Stimulated activated CD8-positive, alpha-beta memory T cell treated with anti-CD3 and anti-CD28 coated beads, Interleukin-7, amount 100 ng/mL, for 4 hours (primary cell): Measurements from ENCODE around the gene DOK5.

Source experiments
- DNase-seq, 2 donors: peaks; one replicate each; pipeline ENCODE4 v3.0.0-alpha.2; 2020; ENCODE audit warnings: low read depth in 2 of 2

The DOK5 gene

DNA sequence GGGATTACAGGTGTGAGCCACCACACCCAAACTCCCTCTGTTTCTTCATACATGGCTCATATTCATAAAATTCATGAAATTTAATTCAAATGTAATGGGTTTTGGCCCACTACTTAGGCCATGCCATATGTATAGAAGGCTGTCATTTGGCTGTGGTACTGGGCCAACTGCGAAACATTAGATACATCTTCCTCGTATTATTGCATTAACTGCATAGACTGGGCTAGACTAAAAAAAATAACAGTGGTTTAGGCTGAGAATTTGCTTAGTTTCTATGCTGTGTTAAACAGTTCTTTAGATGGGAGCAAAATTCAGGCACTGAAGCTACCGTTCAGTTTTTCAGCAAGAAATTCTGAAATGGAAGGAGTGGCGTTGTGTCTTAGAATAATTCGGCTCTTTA is 133.6 kb downstream of the DOK5 start:
- no peak for DNase-seq

DNA sequence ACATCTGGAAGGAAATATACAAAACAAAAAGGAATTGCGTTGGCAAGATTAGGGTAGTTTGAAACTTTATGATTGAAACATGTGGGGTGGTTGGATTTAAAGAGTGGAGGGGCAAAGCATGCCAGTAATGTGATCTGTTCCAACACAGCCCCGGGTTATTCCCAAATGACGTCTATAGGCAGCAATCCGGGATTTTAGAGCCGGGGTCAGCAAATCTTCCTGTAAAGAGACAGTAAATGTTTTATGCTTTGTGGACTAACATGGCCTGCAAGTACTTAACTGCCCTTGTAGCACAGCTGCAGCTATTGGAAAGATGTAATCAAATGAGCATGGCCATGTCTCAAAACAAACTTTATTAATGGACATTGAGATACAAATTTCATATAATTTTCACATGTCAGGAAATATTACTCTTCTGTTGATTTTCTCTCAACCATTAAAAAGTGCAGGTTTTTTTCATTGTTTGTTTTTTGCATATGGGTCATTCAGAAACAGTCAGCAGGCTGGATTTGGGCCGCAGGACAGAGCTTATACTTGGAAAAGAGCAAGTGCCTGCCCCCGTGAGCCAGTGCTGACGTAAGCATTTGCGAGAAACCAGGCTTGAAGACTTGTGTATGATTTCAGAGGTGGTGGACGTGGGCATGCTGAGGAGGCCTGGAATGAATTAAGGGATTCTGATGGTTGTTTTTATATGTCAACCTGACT is 136.5 kb downstream of the DOK5 start:
- no peak for DNase-seq

DNA sequence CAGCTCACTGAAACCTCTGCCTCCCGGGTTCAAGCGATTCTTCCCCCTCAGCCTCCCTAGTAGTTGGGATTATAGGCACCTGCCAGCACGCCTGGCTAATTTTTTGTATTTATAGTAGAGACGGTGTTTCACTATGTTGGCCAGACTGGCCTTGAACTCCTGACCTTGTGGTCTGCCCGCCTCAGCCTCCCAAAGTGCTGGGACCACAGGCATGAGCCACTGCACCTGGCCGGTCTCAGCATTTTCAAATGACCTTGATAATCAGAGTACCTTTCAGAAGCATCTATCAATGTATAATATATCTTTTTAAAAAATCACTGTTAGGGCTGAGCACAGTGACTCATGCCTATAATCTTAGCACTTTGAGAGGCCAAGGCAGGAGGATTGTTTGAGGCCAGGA is 143.0 kb downstream of the DOK5 start:
- no peak for DNase-seq

DNA sequence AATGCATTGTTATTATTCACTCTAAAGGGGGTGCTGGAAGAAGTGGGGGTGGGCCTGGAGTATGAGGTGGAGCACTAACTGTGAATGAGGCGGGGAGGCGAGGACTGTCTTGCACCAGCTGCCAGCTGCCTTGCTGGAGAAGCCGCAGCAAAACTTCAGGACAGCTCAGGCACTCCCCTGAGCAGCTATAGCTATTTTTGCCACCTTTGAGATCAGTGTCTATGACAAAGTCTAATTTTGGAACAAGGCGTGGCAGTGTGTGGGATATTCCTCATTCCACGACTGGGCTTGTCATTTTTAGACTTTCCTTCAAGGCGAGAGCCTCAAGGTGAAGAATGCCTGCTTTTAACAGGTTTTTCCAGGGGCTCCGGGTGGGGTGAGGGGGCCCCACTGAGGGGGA is 143.8 kb downstream of the DOK5 start:
- DNase-seq = no peak

DNA sequence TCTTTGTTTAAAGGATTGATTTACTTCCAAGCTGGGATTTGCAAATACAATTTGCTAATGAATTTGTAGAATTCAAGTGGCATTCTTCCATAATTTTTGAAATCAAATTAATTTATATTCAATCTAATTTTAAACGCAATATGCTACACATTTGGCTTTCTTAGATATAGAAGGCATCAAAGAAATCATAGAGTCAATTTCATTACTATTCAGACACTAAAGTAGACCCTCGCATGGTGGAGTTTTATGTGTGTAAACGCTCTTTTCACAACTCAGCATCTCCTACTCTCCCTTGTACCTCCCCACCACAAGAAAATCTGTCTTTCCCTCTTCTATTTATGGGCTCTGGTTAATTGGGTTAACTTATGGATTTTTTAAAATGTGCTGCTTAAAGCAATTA is 144.3 kb downstream of the DOK5 start:
- DNase-seq = no peak

DNA sequence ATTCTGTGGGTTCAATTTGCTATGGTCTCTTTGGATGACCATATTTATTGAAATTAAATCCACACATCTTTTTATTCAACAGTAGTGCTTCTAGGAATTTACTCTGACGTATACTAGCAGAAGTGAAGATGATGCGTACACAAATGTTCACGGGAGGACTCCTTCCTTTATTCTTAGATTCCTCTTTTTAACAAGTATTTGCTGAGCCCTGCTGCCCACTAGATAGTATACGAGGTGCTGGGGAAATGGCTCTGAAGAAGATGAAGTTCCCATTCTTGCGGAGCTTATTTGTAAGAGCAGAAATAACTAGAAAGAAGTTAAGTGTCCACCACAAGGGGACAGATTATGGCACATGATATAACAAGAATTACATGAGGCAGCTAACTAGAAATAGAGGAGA is 145.2 kb downstream of the DOK5 start:
- DNase-seq = no peak

DNA sequence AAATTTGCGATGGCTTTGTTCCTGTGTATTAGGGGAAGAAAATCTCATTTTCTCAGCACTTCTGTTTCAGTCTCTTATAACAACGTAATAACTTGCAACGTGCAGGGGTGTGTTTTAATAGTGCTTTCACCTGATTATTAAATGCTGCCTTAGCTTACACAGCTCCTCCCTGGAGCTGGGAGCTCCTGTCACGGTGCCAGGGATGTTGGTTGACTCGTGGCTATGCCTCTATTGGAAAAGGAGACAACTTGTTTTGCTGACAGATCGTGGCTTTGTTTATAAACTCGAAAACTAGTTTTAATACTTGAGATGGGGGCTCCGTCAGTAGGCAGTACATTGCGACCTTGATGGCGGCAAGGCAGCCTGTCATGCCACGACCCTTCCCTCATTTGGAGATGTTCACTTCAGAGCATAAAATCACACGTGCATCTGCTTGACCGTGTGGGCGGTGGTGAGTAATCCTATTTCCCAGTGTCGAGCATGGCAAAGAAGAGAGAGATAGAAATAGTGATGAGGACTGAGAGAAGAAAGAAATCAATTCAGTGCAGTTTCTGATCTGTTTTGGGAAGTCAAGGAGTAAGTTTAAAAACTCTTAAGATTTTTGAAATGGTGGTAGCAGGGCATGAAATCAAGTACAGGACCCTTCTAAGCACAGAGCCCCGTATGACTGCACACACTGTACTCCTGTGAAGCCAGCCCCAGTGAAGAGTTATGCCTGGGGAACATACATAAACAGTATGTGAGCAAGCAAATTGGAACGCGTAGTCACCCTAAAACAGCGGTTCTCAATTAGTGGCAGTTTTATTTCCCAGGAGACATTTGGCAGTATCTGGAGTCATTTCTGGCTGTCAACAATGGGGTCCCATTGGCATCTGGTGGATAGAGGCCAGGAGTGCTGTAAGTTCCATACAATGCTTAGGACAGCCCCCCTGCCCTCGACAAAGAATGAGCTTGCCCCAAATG is 147.2 kb downstream of the DOK5 start:
- DNase-seq = no peak

DNA sequence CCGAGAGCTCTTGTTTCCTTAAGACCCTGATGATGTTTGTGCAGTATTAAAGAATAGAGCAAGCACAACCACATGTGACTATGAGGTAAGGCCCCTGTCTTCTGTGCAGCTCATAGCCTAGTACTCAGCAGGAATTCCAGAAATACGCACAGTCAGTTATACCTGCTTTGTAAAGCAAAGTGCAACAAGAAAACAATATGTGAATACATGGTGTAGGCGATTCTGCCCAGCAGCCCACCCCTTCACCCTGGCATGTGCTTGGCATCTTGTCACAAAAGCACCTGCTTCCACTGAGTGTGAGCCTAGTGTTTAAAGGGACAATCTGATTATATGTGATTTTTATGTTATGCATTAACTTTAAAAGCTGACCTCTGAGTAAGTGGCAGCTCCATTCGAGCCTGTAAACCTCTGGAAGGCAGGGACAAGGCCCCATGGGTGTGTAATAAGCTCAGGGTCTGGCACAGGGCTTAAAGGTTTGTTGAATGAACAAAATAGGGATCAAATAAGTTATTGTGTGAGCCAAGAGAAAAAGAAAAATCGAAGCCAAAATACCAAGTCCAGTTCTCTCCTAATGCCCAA is 148.7 kb downstream of the DOK5 start:
- no peak for DNase-seq

DNA sequence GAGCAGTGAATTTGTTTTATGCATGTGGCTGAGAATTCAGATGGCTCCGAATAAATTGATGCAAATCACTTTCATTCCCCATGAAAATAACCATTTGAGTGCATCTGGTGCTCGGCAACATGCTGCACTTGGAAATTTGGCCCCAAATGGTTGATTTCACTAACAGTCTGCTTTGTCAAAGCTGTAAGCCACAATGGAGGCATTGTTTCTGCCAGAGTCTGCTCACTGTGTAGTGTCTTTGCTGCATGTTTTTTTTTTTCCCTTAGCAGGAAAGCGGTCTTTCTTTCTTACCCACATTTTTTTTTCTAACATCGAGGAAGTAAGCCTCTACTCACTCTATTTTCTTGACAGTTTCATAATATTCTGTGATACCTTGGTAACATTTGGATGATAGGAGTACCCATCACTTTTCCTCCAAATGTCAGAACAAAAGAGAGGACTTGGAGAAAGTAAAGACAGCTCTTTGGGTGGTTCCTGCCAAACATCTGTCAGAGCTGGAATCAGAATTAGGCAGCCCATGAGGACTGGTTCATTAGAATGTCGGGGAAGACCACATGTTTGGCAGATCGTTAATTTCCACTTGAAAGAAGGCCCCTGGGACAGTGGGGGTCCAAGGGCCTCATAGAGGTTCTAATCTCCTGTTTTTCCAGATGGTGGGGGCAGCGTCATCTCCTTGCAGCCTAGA is 149.5 kb downstream of the DOK5 start:
- DNase-seq = no peak

DNA sequence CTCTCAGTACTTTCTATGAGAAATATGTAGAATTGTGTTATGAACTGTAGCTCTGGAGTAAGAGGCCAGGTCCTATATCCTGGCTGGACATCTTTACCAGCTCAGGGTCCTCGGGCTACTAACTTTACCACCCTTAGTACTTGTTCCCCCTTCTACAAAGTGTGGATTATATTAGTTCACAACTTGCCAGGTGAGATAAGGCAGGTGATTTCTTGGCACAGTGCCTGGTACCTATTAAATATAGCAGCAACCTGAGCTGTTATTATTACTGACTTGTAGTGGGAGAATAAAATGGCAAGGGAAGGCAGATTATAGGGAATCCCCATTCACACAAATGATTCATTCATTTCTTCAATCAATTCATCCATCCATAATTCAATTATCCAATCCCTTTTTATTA is 150.1 kb downstream of the DOK5 start:
- DNase-seq = no peak

DNA sequence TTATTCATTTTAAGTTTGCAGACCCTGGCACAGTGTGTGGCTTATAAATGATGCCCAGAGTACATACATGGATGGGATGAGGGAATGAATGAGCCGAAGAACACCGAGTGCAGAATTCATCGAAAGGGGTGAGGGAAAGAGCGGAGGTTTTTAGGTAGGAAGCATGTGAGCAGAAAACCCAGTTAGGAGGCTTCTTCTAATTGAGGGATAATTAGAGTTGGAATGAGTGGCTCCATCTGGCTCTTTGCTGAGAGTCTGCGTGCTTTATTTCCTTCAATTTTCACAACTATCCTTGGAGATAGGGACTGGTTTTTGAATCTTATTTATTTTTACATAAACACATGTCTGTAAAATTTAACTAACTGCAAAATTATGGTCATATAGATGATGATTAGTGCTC is 150.7 kb downstream of the DOK5 start:
- DNase-seq = no peak

DNA sequence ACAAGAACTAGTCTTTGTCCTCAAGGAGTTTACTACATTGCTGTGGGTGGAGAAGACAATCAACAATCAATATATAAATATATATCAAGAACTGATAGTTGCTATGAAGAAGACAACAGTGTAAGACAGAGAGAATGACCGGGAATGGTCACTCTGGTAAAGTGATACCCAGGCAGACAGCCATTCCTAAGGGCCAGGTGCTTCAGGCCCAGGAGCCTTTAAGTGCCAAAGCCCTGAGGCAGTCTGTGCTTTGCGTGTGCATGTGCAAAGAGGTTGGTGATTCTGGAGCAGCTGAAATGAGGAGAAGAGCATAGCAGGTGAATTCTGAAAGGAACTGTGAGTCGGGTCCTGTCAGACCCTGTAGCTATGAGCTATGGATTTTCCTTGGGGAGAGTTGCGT is 154.2 kb downstream of the DOK5 start:
- no peak for DNase-seq

DNA sequence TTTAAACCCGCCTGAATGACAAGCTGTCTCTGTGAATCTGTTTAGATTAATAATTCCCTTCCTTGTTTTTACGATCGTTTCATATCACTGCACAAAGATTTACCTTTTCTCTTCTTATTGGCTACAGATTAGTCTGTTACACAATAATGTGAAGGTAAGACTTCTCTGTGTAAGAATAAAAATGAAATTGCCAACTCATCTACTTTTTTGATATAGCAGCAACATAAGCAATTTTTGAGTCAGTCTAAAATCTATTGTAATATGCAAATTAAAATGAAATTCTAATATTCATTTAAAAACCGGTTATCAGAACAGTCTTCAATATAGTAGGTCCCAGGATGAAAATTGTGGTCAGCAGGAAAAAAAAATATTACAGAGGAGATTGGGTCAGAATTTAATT is 155.2 kb downstream of the DOK5 start:
- no peak for DNase-seq

DNA sequence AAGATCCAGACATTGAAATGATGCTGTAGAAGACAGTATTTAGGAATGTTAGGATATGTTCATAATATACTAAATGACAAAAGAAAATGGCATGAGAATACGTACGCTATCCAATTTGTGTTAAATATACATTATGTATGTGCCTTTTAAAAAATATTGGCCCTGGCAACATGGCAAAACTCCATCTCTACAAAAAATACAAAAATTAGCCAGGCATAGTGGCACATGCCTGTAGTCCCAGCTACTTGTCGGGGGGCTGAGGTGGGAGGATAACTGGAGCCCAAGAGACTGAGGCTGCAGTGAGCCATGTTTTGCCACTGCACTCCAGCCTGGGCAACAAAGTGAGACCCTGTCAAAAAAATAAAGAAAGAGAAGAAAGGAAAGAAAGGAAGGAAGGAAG is 155.7 kb downstream of the DOK5 start:
- DNase-seq = no peak

DNA sequence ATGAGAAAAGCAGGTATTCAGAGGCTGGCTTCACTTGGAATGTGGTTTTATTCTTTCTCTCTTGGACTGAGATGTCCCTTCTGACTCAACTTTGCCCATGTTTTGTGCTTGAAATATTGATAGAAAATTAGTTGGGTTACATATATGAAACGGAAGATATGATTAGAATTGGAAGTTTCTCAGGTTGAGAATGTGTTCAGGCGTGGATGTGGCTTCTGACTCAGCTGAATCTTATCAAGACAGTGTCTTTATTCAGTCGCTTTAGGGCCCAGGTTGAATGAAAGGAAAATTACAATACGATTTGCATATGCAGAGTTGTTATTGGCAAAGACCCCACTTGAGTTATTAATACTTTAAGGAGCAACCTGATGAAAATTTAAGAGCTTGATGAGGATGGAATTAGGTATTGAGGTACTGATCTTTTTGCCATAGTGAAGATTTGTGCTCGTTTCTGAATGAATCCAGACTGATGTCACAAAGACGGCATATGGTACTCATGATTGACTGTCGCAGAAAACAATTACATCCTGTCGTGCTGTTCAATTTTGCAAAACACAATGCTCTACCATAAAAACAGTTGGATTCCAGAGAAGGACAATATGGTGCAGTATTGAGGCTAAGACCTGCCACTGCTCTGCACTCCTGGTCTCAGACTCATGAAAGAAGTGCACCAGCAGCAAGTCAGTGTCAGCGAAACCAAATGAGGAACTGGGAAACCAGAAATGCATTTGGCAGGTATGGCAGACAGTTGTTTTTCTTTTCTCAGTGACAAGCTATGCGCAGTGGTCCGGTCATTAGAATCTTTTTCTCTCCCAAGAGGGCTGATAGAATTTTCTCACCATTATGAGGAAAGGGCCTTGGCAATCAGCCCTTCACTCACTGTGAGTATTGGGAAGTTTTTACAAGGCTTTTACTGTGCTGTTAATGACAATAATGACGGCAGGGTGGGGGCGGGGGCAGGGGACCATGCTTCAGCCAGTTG is 158.3 kb downstream of the DOK5 start:
- DNase-seq = no peak

DNA sequence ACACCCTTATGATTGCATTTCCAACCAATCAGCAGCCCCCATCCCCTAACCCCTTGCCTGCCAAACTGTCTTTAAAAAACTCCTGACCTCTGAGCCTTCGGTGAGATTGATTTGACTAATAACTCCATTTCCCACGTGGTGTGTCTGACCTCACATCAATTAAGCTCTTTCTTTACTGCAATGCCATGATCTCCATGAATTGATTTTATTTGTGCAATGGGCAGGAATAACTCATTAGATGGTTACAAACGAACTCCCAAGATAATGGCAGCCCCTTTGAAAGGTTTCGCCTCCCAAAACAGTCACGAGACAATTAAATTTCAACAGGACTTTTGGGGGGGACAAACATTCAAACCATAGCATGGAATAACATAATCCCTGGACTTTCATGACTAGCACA is 161.2 kb downstream of the DOK5 start:
- DNase-seq = no peak

DNA sequence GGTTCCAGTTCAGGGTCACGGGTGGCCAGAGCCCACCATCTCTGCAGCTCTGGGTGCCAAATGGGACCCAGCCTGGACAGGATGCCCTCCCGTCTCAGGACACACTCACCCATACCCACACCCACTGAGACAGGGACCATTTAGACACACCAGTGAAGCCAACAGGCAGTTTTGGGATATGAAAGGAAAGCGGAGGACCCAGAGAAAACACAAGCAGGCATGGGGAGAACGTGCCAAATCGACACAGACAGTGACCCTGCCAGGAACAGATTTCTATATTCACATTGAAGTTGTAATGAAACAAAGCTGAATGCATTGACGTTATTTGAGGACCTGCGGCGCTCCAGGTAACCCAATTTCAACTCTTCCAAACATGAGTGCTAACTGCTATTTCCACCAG is 164.5 kb downstream of the DOK5 start:
- DNase-seq = no peak

DNA sequence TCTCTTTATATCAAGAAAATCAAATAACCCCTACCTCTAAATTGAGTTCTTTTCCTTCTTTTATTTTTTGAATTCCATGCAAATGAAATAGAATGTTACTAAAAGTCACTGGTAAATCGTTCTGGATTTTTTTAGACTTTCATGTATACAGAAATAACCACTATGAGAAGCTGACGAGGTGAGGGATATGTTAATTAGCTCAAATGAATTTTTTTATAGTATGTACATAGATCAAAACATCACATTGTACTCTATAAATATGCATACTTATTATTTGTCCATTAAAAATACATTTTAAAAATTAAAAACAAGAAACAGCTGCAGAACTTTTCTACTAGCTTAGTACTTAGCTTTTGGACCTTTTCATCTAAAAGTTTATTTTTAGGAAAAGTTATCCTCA is 165.4 kb downstream of the DOK5 start:
- DNase-seq = no peak

DNA sequence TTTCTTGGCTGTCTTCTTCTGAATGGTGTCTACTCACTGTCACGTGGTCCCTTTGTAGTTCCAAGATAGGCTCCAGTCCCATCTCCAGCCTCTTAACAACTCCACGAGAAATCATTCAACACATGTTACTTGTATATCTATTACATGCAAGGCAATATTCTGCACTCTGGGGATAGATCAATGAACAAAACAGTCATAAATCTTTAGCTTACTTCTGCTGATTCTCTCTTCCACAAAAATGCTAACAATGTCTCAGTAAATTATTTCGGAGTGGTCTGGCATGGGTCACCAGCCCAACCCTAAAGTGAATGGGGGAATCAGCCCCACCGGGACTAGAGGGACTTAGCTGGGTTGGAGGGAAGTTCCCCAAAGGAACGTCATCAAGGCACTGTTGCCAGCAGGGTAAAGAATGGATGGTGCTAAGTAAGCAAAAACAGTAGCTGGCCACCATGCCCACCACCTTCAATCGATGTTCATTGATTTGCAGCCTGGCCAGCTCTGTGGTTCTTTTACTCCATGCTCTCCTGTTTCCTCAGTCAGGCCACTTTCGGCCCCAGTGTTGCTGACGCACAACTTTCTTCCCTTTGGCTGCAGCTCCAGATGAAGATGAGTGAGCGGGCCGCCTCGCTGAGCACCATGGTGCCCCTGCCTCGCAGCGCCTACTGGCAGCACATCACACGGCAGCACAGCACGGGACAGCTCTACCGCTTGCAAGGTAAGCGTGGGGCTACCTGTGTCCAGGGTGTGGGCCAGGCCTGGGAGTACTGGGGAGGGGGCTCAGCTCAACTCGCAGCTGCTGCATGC is 167.7 kb downstream of the DOK5 start:
- DNase-seq = no peak

DNA sequence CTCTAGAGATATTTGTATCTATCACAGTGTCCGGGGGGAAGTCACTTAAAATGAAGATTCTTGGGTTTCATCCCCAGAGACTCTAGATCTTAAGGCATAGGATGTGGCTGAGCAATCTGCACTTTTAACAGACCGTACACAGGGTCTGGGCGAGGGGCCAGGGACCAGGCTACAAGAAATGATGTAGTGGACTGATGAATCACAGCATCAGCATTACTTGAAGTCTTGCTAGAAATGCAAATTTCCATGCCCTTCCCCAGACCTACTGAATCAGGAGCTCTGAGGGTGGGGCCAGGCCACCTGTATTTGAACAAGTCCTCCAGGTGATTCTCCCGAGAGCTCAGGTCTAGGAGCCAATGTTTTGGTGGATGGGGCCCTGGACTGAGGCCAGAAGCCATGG is 168.4 kb downstream of the DOK5 start:
- DNase-seq = no peak
